Inflammatory macrophage treated with lipopolysaccharide for 4 hours (primary cell): ENCODE measurements around the gene OSBPL10.
A peak's percentile ranks its signal among the peaks of the same experiment; 100 is the strongest.
"Not testable (repeated sequence)": the region's sequence is repeated elsewhere in the genome, so short reads cannot be mapped to it uniquely, and the experiment has no call there.

Source experiments
- DNase-seq: peaks from one replicate; pipeline ENCODE4 v3.0.0-alpha.2; 2020

OSBPL10 gene

GRCh38 chr3:31882431-31882830, 98.6 kb downstream of the OSBPL10 start:
- no peak for DNase-seq

DNA sequence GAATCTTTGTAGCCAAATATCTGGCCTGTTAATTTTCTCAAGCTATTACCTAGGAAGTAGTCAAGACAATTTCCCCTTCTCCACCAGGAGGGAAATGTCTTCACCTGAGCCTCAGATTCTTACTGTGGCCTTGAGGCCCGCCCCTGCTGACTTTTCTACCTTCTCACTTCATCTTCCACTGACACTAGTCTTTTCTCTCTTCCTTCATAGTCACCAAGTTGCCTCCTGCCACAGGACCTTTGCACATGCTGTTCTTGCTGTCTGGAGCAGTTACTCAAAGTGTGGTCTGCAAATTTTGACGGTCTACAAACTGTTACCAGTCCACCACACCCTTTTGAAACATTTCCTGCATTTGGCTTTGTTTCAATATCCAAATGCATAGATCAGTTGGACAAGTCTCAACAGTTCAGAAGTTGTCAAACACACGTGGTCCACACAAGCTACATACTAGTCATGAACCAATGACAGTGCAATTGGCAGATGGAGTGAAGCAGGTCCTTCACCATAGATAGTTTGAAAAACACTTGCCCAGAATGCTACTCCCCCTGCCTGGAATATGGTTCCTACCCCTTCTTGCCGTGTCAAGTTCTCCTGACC, 100.5 kb downstream of the OSBPL10 start:
- DNase-seq = no peak

DNA sequence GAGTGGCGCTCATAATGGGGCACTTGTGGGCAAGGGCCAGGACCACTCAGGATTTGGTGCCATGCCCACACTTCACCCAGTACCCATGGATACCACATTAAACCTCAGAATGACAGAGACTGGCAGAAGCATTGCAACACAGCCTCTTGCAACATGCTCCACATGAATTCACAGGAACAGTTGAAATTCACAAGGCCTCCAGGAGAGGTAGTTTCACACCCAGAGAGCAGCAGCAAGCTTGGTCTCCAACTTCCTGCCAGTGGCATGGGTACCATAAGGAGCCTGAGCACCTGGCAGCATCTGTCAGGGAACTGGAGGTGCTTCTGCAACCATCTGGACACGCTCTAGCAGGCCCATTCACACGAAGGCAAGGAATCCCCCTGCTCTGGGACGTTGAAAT, 101.0 kb downstream of the OSBPL10 start:
- peak; percentile 23 for DNase-seq

- no peak for DNase-seq
Measured at GRCh38 chr3:31879365-31879764, 101.7 kb downstream of the OSBPL10 start.

DNA sequence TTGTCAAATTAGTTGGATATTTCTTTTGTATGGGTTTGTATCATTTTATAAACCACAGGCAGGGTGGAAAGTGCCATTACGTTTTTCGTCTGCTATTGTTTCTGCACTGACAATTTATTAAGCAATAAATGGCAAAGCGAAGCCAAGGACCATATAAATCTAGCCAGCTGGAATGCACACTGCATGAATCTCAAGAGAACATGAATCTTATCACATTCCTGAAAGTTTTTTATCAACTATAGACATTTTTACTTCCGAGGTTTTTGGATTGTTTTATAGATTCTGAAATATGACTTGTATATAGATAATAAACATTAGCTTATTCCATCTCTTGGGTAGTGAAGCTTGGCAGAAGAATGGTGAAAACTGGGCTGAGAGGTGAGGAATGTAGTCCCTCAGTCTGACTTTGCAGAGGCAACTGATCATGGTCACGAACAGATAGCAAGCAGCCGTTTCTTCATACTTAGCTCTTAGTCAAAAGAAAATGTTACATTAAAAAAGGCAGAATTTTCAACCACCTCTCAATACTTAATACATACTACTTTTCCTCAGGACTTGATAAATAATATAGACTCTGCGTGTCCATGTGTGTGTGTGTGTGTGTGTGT, 102.7 kb downstream of the OSBPL10 start:
- no peak for DNase-seq

GRCh38 chr3:31876331-31876730, 104.7 kb downstream of the OSBPL10 start:
- no peak for DNase-seq

DNA sequence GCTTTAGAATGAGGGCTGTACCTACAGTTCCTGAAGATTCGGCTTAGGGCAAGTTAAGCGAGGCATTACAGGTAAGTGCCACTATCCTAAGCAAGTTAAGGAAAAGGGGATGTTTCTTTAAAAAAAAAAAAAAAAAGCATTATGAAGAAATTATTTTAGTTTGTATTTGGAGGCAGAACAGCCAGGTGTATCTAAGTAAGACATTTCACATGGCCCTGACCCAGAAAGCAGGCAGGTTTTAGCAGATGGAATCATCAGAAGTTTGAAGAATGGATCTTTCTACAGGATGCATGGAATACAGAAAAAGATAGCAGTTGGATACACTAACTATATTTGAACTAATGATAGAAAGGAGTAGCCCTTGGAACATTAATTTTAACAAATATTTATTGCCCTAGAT, 105.6 kb downstream of the OSBPL10 start:
- DNase-seq = no peak

DNA sequence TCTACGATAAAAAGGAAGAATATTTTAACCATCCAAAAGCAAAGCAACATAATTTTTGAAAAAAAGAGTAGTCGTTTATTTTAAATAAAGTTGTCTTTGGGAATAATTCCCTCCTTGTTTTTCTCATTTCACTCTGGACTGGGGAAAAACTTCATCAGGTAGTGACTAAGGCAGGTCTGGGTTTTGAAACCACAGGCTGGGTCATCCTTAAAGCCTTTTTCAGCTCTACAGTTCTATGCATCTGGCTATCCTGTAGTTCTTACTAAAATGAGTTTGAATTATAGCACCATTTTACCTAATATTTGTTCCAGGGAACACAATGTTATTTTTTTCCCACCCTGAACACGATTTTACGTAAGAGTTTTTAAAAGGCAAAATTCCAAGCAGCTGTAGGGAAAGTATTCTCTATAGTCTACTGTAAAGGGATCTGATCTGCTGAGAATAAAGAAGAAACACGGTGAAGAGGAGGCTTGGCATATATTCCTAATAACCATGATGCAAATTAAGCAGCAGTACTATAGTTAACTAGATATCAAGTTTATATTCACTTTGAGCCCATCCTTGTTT, 107.7 kb downstream of the OSBPL10 start:
- no peak for DNase-seq

GRCh38 chr3:31871939-31872507, 109.0 kb downstream of the OSBPL10 start:
- no peak for DNase-seq

- not testable (repeated sequence) for DNase-seq
Measured at GRCh38 chr3:31870111-31870510, 111.0 kb downstream of the OSBPL10 start.

DNA sequence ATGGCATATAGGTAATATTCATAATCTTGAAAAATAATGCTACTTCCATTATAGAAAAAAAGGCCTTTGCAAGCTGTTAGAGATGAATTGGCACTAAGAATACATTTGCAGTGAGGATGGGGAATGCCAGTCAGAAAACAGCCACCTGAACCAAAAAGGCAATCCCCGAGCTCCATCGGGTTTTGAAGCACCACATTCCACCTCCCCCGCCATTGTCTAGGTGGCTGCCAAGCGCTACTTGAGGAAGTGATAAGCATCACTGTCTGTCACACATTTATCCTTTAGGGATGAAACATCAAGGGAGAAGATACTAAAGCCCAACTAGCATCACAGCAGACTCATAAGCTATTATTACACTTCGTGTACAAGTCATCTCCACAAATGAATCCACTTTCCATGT, 112.8 kb downstream of the OSBPL10 start:
- DNase-seq = no peak

DNA sequence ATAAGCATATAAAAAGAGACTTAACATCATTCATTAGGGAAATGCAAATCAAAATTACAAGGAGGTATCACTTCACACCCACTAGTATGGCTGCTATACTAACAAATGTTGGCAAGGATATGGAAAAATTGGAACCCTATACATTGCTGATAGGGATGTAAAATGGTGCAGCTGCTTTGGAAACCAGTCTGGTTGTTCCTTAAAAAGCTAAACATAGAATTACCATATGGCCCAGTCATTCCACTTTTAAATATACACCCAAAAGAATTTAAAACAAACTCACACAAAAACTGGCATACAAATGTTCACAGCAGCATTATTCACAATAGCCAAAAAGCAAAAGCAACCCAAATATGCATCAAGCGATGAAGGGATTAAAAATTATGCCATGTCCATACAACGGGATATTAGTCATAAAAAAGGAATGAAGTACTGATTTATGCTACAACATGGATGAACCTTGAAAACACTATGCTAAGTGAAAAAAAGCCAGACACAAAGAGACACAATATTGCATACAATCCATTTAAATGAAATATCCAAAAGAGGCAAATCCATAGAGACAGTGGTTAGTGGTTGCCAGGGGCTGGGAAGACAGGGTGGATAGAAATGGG, 118.3 kb downstream of the OSBPL10 start:
- DNase-seq = no peak

DNA sequence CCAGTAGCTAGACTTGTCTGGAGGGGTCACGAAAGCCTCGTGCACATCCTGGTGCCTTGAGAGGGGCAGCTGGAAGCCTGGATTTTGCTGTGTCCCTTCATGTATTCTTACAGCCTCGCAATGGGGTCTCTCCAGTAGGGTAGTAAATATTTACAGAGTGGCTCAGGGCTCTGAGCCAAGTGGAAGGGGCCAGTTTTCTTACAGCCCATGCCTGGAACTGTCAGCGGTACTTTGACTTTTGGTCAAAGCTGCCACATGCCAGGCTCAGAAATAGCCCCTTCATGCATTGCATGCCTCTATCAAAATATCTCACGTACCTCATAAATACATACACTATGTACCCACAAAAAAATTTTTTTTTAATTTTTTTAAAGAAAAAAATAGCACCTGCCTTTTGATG, 119.2 kb downstream of the OSBPL10 start:
- no peak for DNase-seq

DNA sequence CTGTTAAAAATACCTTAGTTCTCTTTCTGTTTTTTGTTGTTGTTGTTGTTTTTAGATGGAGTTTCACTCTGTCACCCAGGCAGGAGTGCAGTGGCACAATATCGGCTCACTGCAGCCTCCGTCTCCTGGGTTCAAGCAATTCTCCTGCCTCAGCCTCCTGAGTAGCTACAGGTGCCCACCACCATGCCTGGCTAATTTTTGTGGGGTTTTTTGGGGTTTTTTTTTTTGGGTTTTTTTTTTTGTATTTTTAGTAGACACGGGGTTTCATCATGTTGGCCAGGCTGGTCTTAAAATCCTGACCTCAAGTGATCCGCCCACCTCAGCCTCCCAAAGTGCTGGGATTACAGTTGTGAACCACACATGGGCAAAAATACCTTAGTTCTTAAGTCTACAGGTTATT, 120.4 kb downstream of the OSBPL10 start:
- DNase-seq = not testable (repeated sequence)

- DNase-seq = no peak
Measured at GRCh38 chr3:31859245-31859644, 121.8 kb downstream of the OSBPL10 start.

DNA sequence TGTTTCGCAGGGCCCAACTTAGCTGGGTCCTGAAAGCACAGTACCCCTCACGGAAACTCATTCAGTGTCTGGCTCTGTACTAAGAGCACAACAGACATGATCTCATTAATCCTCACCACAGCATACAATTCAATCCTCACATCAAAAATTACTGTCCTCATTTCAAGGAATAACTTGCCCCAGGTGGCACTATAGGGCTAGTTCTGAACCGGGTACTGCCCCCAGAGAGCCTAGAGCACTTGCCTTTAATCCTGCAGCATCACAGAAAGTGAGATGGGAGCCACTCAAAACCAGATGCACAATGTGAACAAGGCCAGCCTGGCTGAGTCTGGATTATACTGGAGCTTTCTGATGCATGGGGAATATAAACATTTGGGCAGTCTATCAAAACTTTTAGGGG, 122.6 kb downstream of the OSBPL10 start:
- DNase-seq = no peak

GRCh38 chr3:31853580-31853979, 127.5 kb downstream of the OSBPL10 start:
- DNase-seq = no peak

GRCh38 chr3:31851278-31851677, 129.8 kb downstream of the OSBPL10 start:
- DNase-seq = no peak

- no peak for DNase-seq
Measured at GRCh38 chr3:31848911-31849310, 132.2 kb downstream of the OSBPL10 start.

GRCh38 chr3:31848163-31848818, 132.8 kb downstream of the OSBPL10 start:
- no peak for DNase-seq

- DNase-seq = no peak
Measured at GRCh38 chr3:31847760-31848159, 133.3 kb downstream of the OSBPL10 start.

- DNase-seq = no peak
Measured at GRCh38 chr3:31841515-31841914, 139.5 kb downstream of the OSBPL10 start.

DNA sequence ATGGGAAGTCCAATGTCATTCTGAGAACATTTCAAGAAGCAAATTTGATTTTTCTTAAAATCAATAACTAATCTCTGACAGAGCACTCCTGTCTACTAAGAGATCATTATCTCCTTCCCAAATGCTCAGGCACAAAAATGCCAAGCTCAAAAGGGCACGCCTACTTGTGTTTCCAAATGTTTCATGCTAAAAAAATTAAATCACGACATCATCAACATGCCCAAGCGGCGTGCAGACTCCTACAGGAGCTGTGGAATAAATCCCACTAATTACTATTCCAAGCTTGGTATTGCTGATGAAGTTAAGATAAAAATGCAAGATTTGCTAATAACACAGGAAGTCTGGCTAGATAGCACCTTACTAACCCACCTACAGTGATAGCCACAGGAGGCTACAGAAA, 140.8 kb downstream of the OSBPL10 start:
- DNase-seq = no peak
